ENCODE measurements around the gene SESN1. TPM values are rescaled to one million over a fixed set of nuclear protein-coding genes. Genes with fewer than 3 reads are reported as not detected.

SESN1 gene
- total RNA-seq, 1 donor from 2014 or later: 49.0 TPM

- Histone ChIP-seq H3K27ac (no peak overlapping the region), H3K36me3 (no peaks in the 10 kb centered on the region), H3K4me1 (no peaks in the 10 kb centered on the region), H3K9me3 (no peaks in the 10 kb centered on the region), H3K27me3 (no peaks in the 10 kb centered on the region), H3K4me3 (no peak overlapping the region)
- no peak for DNase-seq (ENCODE audit: low spot score in 2 of 2)
- intact Hi-C loops (cut with DNase I): no loop called here
- TF ChIP-seq, protein P1, sequence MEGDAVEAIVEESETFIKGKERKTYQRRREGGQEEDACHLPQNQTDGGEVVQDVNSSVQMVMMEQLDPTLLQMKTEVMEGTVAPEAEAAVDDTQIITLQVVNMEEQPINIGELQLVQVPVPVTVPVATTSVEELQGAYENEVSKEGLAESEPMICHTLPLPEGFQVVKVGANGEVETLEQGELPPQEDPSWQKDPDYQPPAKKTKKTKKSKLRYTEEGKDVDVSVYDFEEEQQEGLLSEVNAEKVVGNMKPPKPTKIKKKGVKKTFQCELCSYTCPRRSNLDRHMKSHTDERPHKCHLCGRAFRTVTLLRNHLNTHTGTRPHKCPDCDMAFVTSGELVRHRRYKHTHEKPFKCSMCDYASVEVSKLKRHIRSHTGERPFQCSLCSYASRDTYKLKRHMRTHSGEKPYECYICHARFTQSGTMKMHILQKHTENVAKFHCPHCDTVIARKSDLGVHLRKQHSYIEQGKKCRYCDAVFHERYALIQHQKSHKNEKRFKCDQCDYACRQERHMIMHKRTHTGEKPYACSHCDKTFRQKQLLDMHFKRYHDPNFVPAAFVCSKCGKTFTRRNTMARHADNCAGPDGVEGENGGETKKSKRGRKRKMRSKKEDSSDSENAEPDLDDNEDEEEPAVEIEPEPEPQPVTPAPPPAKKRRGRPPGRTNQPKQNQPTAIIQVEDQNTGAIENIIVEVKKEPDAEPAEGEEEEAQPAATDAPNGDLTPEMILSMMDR (IDR thresholded peaks at IDR 0.05): no peak
Measured at GRCh38 chr6:109048176-109048575, 46.5 kb downstream of the SESN1 start.

GRCh38 chr6:109045493-109045892 lies 49.2 kb downstream of the SESN1 start:
- no peaks in the 10 kb centered on the region for H3K4me1 ChIP-seq
- H3K27ac ChIP-seq: no peak overlapping the region
- no peak overlapping the region for H3K4me3 ChIP-seq
- no peaks in the 10 kb centered on the region for H3K9me3 ChIP-seq
- H3K27me3 ChIP-seq: no peaks in the 10 kb centered on the region
- TF ChIP-seq, protein P1 (IDR thresholded peaks at IDR 0.05): no peak
- no peak for DNase-seq (ENCODE audit: low spot score in 2 of 2)
- H3K36me3 ChIP-seq: no peaks in the 10 kb centered on the region
- intact Hi-C loops (cut with DNase I): no loop called here

DNA sequence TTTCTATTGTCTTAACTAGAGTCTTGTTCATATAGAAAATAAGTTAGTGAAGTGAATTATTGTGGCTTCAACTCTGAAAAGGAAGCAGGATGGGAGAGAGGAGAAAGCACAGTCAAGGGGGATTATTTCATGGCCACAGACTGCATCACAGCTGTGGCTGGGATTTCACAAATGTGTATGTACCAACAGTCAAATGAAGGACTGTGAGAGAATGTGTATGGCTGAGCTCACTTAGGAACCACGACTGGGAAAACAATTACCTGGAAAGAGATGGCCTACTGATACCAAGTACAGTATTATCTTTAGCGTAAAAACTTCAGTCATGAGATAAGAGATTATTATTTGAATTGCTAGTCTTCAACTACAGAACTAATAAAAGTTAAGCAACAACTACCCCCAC lies 54.9 kb downstream of the SESN1 start:
- intact Hi-C loops (cut with DNase I): no loop called here
- TF ChIP-seq, protein P1 (IDR thresholded peaks at IDR 0.05): no peak
- no peaks in the 10 kb centered on the region for H3K4me1 ChIP-seq
- H3K4me3 ChIP-seq: no peak overlapping the region
- DNase-seq (ENCODE audit: low spot score in 2 of 2): no peak
- H3K27me3 ChIP-seq: no peaks in the 10 kb centered on the region
- H3K27ac ChIP-seq: no peak overlapping the region
- no peaks in the 10 kb centered on the region for H3K36me3 ChIP-seq
- H3K9me3 ChIP-seq: no peaks in the 10 kb centered on the region

- no peak overlapping the region for H3K27ac ChIP-seq
- no peak overlapping the region for H3K4me3 ChIP-seq
- no peaks in the 10 kb centered on the region for H3K27me3 ChIP-seq
- intact Hi-C loops (cut with DNase I): no loop called here
- no peaks in the 10 kb centered on the region for H3K4me1 ChIP-seq
- H3K36me3 ChIP-seq: no peaks in the 10 kb centered on the region
- TF ChIP-seq, protein P1 (IDR thresholded peaks at IDR 0.05): no peak
- DNase-seq (ENCODE audit: low spot score in 2 of 2): no peak
- H3K9me3 ChIP-seq: no peaks in the 10 kb centered on the region
Measured at GRCh38 chr6:109038837-109039398, 55.7 kb downstream of the SESN1 start.

DNA sequence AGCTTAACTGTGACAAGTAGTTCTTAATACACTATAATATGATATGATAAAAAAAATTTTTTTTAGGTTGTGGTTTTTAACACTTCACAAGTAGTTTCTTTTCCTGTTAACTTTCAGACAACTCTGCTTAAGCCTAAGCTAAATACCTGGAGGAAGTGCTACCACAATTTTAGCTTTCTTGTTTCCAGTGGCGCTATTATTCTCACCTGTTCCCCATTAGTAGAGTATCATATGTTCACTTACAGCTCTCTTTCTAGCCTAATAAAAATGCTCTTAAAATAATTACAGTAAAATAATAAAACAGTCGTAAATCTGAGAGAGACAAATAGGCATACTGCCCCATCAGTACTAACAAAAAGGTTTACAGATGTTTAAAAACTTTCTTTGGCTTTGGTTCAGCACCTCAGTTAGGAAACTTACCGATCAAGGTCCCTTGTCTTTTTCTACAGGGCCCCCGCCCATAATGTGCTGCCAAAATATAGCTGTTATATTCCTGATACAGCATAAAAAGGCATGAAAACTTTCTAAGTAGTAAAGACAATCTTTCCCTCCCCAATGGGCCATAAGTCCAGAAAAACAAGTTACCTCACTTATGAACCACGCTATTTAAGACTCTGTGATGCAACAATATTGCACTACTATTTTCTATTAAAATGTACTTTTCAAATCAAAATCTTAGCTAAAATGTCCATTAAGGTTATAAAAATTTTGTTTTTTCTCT lies 57.9 kb downstream of the SESN1 start:
- no peaks in the 10 kb centered on the region for H3K27me3 ChIP-seq
- no peaks in the 10 kb centered on the region for H3K9me3 ChIP-seq
- DNase-seq (ENCODE audit: low spot score in 2 of 2): no peak
- H3K4me1 ChIP-seq: no peaks in the 10 kb centered on the region
- intact Hi-C loops (cut with DNase I): no loop called here
- TF ChIP-seq, protein P1 (IDR thresholded peaks at IDR 0.05): no peak
- H3K27ac ChIP-seq: no peak overlapping the region
- H3K36me3 ChIP-seq: no peaks in the 10 kb centered on the region
- H3K4me3 ChIP-seq: no peak overlapping the region

Measured in ascending aorta (tissue), 2 donors.